CD14-positive monocyte (primary cell): Measurements from ENCODE around the gene LMX1B. TPM values are rescaled to one million over a fixed set of nuclear protein-coding genes. Genes with fewer than 3 reads are reported as not detected.

Source experiments
- DNase-seq, 3 donors: peaks; one replicate each; pipeline ENCODE4 v3.0.0-alpha.2; 2011 to 2022
- H2AFZ ChIP-seq: 2 replicates; pipeline ENCODE4 v1.6.0; 2012; ENCODE audit warnings: mild to moderate bottlenecking, low read depth, low read length, inconsistent platforms; ENCODE audit not compliant: insufficient read depth, poor library complexity, severe bottlenecking
- H3K27ac ChIP-seq, 2 donors: 1 replicate in 1 of 2; 2 replicates in 1 of 2; pipeline ENCODE4 v1.5.1; 2012 to 2013; ENCODE audit warnings: low read length in 2 of 2, control low read depth in 1 of 2, inconsistent platforms in 1 of 2, low read depth in 1 of 2, mild to moderate bottlenecking in 1 of 2
- H3K27me3 ChIP-seq, 2 donors: one replicate each; pipeline versions ENCODE4 v1.6.0 to v1.6.1; 2011 to 2013; ENCODE audit warnings: low read length in 2 of 2; ENCODE audit not compliant: control insufficient read depth in 2 of 2, insufficient read depth in 2 of 2
- H3K36me3 ChIP-seq, 2 donors: replicated peaks in 1 of 2; 1 replicate in 1 of 2; 2 replicates in 1 of 2; pipeline versions ENCODE4 v1.5.1 to v1.6.1; 2012 to 2013; ENCODE audit warnings: low read length in 2 of 2, control low read depth in 1 of 2, inconsistent platforms in 1 of 2, mild to moderate bottlenecking in 1 of 2; ENCODE audit not compliant: insufficient read depth in 2 of 2, control insufficient read depth in 1 of 2
- H3K4me1 ChIP-seq, 2 donors: 1 replicate in 1 of 2; 2 replicates in 1 of 2; pipeline versions ENCODE4 v1.5.1 to v1.6.1; 2012 to 2013; ENCODE audit warnings: low read length in 2 of 2, control low read depth in 1 of 2, inconsistent platforms in 1 of 2, mild to moderate bottlenecking in 1 of 2, moderate library complexity in 1 of 2; ENCODE audit not compliant: insufficient read depth in 2 of 2, control insufficient read depth in 1 of 2
- H3K4me2 ChIP-seq: replicated peaks from 2 replicates; pipeline ENCODE3; 2012; ENCODE audit warnings: low read length, moderate library complexity, mild to moderate bottlenecking; ENCODE audit not compliant: poor library complexity, severe bottlenecking; ENCODE audit errors: extremely low read depth
- H3K4me3 ChIP-seq, 3 experiments: fragments of 200-600 bp in 1 of 3; sonication (generic) in 1 of 3; replicated peaks in 1 of 3; 1 replicate in 2 of 3; 2 replicates in 1 of 3; pipeline ENCODE4 v1.5.1; 2011 to 2013; ENCODE audit warnings: low read length in 3 of 3, mild to moderate bottlenecking in 3 of 3, control low read depth in 2 of 3, low read depth in 2 of 3, inconsistent platforms in 1 of 3, moderate library complexity in 1 of 3
- H3K79me2 ChIP-seq: 2 replicates; pipeline ENCODE4 v1.6.0; 2012; ENCODE audit warnings: mild to moderate bottlenecking, control low read depth, inconsistent platforms, low read length, moderate library complexity; ENCODE audit not compliant: insufficient read depth
- H3K9ac ChIP-seq: 2 replicates; pipeline ENCODE4 v1.6.0; 2017; ENCODE audit warnings: low read length, mild to moderate bottlenecking; ENCODE audit not compliant: insufficient read depth, poor library complexity, severe bottlenecking
- H3K9me3 ChIP-seq, 2 donors: replicated peaks in 1 of 2; 1 replicate in 1 of 2; 2 replicates in 1 of 2; pipeline versions ENCODE4 v1.5.1 to v1.6.1; 2012 to 2013; ENCODE audit warnings: low read length in 2 of 2, control low read depth in 1 of 2; ENCODE audit not compliant: control insufficient read depth in 1 of 2, insufficient read depth in 1 of 2
- H4K20me1 ChIP-seq: 2 replicates; pipeline ENCODE4 v1.6.0; 2012; ENCODE audit warnings: mild to moderate bottlenecking, low read length, control low read depth, moderate library complexity; ENCODE audit not compliant: insufficient read depth
- H3K27ac Mint-ChIP-seq, 7 donors: one replicate each; pipeline ENCODE4 v1.8.0; 2020; ENCODE audit warnings: mild to moderate bottlenecking in 7 of 7, mixed read lengths in 7 of 7, moderate library complexity in 6 of 7, inconsistent platforms in 2 of 7
- H3K27me3 Mint-ChIP-seq, 3 donors: one replicate each; pipeline ENCODE4 v1.8.0; 2021 to 2022; ENCODE audit warnings: low read depth in 3 of 3, mild to moderate bottlenecking in 3 of 3, mixed read lengths in 3 of 3, moderate library complexity in 3 of 3, inconsistent platforms in 1 of 3
- H3K36me3 Mint-ChIP-seq, 2 donors: one replicate each; pipeline ENCODE4 v1.8.0; 2020; ENCODE audit warnings: mixed read lengths in 2 of 2, inconsistent platforms in 1 of 2, mild to moderate bottlenecking in 1 of 2
- H3K4me1 Mint-ChIP-seq: one replicate; pipeline ENCODE4 v1.8.0; 2020; ENCODE audit warnings: mild to moderate bottlenecking, mixed read lengths
- H3K4me3 Mint-ChIP-seq, 2 donors: one replicate each; pipeline ENCODE4 v1.8.0; 2020; ENCODE audit warnings: mild to moderate bottlenecking in 2 of 2, mixed read lengths in 2 of 2, moderate library complexity in 1 of 2
- H3K9me3 Mint-ChIP-seq, 7 donors: one replicate each; pipeline ENCODE4 v1.8.0; 2020 to 2022; ENCODE audit warnings: mixed read lengths in 7 of 7, mild to moderate bottlenecking in 6 of 7, moderate library complexity in 6 of 7, inconsistent platforms in 2 of 7
- WGBS: methylation state at CpG from one replicate; pipeline ENCODE4 v1.1.5; 2013; ENCODE audit warnings: missing lambda C conversion rate; ENCODE audit not compliant: insufficient coverage; 5-methylcytosine and 5-hydroxymethylcytosine counted together
- intact Hi-C, 2 donors: fragments of 100-400 bp; cut with micrococcal nuclease; formaldehyde crosslinking; loops; one replicate each; pipeline versions ENCODE4 v1.15.0 to v1.15.1; 2023
- polyA plus RNA-seq, 3 donors: library from polyadenylated mRNA; depleted of rRNA in 1 of 3; unstranded in 2 of 3; stranded (reverse) in 1 of 3; fragments of 300-500 nt in 2 of 3; fragments of >200 nt in 1 of 3; fragmentation: Illumina TruSeq in 2 of 3; gene quantifications; 1 replicate in 2 of 3; 2 replicates in 1 of 3; pipeline ENCODE4 v1.2.3, GENCODE V29; 2012 to 2021
- TF ChIP-seq, protein P1 (sequence below): fragments of 200-600 bp; IDR thresholded peaks from one replicate; pipeline ENCODE4 v1.8.0; 2022; ENCODE audit warnings: antibody characterized with exemption, mild to moderate bottlenecking

Gene LMX1B
- polyA plus RNA-seq, 3 donors: not detected

DNA sequence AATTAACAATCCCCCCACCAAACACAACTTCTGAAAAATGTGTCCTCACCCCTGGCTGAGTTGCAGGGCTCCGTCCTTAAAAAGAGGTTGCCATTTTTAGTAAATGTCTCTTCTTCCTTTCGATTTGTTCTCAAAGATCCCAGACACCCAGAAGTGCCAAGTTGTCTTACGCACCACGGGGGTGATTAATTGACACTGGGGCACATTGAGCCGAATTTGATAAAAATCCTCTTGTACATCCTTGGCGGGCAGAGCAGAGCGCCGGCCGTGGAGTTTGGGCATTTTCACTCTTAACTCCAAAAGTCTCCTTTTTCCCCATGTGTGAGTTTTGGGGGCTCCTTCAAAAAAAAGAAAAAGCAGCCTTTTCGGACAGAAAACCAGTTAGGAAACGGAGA lies 4.5 kb downstream of the LMX1B start:
- Mint-ChIP-seq H3K4me1 (peaks cover 13% of the 10 kb centered on the region), H3K27ac (no peak overlapping the region)

DNA sequence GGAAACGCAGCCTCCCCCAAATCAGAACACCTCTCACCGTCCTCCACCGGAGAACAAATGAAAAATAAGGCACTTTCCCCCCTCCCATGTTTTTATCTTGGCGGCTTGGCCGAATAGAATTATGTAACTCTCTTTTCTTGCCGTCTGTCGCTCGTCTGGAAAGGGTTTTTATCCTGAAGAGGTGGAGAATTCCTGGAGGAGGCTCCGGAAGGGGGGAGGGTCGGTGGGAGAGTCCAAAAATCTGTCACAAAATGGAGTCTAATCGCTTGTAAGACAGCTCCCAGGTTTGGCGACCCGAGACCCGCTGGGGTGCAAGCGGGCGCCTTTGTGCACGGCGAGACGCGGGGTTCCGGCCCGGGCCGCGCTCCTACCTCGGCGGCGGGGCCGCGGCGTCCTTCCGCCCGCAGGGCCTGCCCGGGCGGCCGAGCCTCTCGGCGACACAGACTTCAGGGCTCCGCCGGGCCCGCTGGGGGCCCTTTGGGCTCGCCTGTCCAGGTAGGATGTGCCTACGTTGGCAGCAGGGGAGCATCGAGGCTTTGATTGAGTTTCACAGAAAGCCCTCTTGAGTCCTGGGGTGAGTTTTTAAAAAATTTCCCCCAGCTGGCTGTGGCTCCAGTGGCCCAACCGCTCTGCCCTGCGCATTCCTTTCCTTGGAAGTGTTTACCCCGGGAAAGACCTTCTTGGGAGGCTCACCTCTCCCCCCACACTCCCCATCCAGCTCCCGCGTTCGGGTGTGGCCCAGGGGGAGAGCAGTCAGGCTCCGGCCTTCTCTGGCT lies 5.0 kb downstream of the LMX1B start:
- Mint-ChIP-seq H3K4me1 (peaks cover 13% of the 10 kb centered on the region), H3K9me3 (peaks cover 0 to 22% (median 8%) of the 10 kb centered on the region in 7 donors), H3K27me3 (peaks cover 91 to 94% (median 92%) of the 10 kb centered on the region in 3 donors), H3K36me3 (peaks cover 0 to 3% of the 10 kb centered on the region in 2 donors), H3K4me3 (peak overlapping the region in 1 of 2 donors; percentile 84), H3K27ac (no peak overlapping the region)
- H3K4me1 ChIP-seq: no peaks in the 10 kb centered on the region
- H3K4me2 ChIP-seq: no peak overlapping the region
- H3K9me3 ChIP-seq: peaks cover 0 to 61% of the 10 kb centered on the region in 2 donors
- H3K79me2 ChIP-seq: no peaks in the 10 kb centered on the region
- no peak for DNase-seq
- intact Hi-C loops: no loop called here
- no peak overlapping the region for H3K4me3 ChIP-seq
- H3K36me3 ChIP-seq: no peaks in the 10 kb centered on the region
- 3% methylated on average over 44 of the region's 50 CpGs for WGBS
- H3K9ac ChIP-seq: no peak overlapping the region
- H3K27ac ChIP-seq: no peak overlapping the region
- H4K20me1 ChIP-seq: no peaks in the 10 kb centered on the region
- peaks cover 69 to 91% of the 10 kb centered on the region in 2 donors for H3K27me3 ChIP-seq
- H2AFZ ChIP-seq: no peak overlapping the region
- TF ChIP-seq, protein P1, sequence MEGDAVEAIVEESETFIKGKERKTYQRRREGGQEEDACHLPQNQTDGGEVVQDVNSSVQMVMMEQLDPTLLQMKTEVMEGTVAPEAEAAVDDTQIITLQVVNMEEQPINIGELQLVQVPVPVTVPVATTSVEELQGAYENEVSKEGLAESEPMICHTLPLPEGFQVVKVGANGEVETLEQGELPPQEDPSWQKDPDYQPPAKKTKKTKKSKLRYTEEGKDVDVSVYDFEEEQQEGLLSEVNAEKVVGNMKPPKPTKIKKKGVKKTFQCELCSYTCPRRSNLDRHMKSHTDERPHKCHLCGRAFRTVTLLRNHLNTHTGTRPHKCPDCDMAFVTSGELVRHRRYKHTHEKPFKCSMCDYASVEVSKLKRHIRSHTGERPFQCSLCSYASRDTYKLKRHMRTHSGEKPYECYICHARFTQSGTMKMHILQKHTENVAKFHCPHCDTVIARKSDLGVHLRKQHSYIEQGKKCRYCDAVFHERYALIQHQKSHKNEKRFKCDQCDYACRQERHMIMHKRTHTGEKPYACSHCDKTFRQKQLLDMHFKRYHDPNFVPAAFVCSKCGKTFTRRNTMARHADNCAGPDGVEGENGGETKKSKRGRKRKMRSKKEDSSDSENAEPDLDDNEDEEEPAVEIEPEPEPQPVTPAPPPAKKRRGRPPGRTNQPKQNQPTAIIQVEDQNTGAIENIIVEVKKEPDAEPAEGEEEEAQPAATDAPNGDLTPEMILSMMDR: no peak

More for the DNA sequence above, 4.5 kb downstream of the LMX1B start:
- H3K27me3 Mint-ChIP-seq: peaks cover 86 to 94% (median 90%) of the 10 kb centered on the region in 3 donors
- peaks cover 0 to 3% of the 10 kb centered on the region in 2 donors for H3K36me3 Mint-ChIP-seq
- peaks cover 66 to 86% of the 10 kb centered on the region in 2 donors for H3K27me3 ChIP-seq
- TF ChIP-seq, protein P1: no peak
- no peak overlapping the region for H3K4me3 ChIP-seq
- DNase-seq: no peak
- H3K4me1 ChIP-seq: peaks cover 0 to 3% of the 10 kb centered on the region in 2 donors
- H3K27ac ChIP-seq: no peak overlapping the region
- H3K4me2 ChIP-seq: no peak overlapping the region
- intact Hi-C loops: no loop called here
- H3K79me2 ChIP-seq: no peaks in the 10 kb centered on the region
- no peaks in the 10 kb centered on the region for H3K36me3 ChIP-seq
- peak overlapping the region; percentile 31 to 84 for H3K4me3 Mint-ChIP-seq
- H3K9me3 Mint-ChIP-seq: peaks cover 0 to 22% (median 8%) of the 10 kb centered on the region in 7 donors
- H3K9me3 ChIP-seq: peaks cover 0 to 55% of the 10 kb centered on the region in 2 donors
- 13% methylated on average over 4 of the region's 11 CpGs for WGBS
- H3K9ac ChIP-seq: no peak overlapping the region
- no peaks in the 10 kb centered on the region for H4K20me1 ChIP-seq
- no peak overlapping the region for H2AFZ ChIP-seq
